HG02943 (cell line): ENCODE measurements around the gene SERF2.
"Not testable (repeated sequence)": the region's sequence is repeated elsewhere in the genome, so short reads cannot be mapped to it uniquely, and the experiment has no call there.

Source experiments
- ATAC-seq: cut with Tn5 transposase; IDR thresholded peaks from one replicate; pipeline ENCODE4 v1.9.1; 2021; ENCODE audit warnings: mild to moderate bottlenecking, low read depth, moderate library complexity; ENCODE audit not compliant: unreplicated experiment

The SERF2 gene

DNA sequence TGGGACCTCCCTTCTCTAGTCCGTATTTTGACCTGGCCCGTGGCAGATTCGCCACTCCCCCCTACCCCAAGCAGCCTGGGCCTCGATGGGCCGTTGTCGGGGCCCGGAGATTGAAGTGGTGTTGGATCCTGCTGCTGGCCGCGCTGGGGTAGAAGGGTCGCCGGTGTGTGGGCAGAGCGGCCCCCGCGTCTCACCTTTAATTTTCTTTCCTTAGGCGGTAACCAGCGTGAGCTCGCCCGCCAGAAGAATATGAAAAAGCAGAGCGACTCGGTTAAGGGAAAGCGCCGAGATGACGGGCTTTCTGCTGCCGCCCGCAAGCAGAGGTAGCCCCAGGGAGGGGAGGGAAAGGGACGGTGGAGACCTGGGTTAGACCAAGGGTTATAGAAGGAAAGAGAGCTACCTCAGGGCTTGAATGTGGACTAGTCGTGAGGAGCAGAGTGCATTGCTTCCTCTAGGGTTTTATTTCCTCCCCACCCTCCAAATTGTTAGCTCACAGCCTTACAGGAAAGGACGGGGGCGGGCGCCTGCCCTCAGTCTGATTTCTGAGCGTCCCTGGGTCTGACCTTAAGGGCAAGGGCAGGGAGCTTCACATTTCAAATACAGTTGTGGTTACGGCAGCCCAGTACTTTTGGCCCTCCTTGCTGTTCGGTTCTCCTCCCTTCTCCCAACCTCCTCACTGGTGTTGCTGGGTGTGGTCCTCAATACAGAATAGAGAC lies 799 bp downstream of the SERF2 start:
- ATAC-seq: no peak

DNA sequence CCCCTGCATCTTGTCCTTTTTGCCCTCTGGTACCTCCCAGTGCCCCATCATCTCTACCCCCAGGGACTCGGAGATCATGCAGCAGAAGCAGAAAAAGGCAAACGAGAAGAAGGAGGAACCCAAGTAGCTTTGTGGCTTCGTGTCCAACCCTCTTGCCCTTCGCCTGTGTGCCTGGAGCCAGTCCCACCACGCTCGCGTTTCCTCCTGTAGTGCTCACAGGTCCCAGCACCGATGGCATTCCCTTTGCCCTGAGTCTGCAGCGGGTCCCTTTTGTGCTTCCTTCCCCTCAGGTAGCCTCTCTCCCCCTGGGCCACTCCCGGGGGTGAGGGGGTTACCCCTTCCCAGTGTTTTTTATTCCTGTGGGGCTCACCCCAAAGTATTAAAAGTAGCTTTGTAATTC lies 1.5 kb downstream of the SERF2 start:
- ATAC-seq: no peak

DNA sequence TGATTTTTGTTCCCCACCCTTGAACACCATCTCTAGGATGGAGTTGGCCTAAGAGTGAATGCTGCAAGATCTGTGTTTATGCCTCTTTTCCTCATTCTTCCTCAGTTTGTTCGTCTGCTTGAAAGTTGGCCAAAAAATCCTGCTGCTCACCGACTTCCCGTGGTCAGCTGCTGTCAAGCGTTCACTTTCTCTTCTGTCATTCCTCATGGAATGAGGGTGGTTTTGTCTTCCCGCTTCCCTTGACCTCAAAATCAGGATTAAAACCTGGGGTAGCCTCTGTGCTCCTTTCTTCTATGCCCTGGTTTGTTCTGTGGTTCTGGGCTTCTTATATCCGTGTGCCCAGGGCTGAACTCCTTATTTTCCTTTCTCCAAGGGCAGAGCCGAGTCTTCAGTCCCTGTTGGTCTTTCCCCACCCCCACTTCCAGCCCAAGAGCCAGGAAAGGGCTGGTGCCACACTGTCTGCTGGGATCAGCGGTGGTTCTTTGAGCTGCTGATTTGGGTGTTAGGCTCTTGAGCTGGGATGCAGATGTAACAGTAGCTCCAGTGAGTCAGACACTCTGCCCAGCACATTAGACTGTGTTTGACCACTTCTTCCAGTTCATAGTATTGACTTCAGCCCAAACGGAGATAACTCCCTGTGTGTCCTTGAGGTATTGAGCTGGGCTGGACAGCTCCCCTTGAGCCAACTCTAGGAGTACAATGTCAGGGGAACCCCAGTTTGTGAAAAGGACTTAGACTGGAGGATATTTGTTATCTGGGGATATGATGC lies 2.3 kb downstream of the SERF2 start:
- ATAC-seq: no peak

DNA sequence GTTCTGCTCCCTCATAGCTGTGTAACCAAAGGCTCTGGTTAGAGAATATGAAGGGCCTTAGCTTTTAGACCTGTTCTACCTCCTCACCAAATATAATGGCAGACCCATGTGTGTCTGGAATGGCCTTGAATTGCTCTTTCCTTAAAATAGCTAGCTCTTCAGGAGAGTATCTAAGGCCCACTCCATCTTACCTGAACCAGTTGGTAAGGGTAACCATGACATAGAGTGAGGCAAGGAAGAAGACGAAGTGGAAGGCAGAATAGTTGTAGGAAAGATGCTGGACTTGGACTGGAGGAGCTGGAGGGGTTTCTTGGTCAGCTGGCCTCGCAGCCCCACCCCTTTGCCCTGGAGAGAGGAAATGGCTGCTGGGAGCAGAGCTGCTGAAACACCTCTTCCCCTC lies 3.1 kb downstream of the SERF2 start:
- no peak for ATAC-seq

DNA sequence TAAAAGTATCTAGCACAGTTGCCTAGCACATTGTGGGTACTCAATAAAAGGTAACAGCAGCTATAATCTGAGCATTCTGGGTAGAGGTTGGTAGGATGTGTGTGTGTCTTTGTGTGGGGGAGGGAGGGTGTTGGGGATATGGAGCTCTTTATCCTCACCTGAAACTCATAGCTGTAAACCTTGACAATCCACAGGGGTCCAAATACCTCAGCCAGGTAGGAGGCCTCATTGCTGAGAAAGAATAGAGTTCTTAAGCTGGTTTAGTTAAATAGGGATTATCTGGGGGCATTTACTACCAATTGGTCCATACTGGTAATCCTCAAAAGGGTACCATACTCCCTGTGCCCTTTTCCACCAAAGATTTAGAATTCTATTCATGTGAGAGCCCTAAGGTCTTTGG lies 3.9 kb downstream of the SERF2 start:
- ATAC-seq: no peak

DNA sequence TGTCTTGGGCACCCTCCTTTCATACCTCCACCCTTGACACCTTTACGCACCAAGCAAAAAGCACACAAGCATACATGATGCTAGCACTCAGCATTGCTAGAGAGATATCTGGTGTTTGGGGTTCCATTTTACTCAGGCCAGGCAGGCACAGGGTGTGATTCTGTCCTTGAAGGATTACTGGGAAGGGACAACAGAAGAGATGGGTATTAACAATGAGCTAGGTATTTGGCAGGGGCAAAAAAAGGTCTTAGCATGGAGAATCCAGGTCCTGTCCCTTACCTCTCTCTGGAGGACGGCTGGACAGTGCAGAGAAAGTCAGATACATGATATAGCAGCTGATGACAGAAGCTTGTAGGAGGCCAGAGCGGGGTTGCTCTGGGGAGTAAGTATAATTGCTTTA lies 4.4 kb downstream of the SERF2 start:
- no peak for ATAC-seq

DNA sequence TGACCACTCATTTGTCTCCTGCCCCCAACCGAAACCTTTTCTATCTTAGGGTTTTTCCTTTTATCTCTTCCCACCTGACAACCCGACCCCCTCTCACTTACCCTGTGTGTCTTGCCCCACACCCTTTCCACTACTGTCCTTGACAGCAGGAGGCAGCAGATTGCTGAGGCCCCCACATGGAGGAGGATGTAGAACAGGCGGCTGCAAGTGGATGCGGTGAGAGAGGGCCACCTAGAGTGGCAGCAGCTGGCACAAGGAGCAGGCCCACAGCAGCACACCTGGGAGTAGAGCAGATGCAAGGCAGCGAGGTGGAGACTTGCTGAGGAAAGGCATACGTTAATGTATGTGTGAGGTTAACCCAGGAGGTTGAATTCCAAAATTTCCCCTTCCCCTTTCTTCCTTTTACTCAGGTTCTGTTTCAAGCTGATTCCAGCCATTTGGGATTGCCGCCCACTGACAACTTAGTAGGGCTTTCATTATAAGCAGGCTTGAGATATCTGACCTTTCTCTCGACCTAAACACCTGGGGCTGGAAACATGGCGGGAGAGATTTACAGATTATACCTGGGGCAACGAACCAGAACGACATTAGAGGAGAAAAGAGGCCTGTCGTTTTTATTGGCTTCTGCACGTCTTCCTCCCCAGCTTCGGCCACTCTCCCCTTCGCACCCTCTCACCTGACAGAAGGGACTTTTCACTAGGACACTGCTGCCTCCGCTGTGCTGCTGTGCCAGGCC lies 7.3 kb downstream of the SERF2 start:
- no peak for ATAC-seq

DNA sequence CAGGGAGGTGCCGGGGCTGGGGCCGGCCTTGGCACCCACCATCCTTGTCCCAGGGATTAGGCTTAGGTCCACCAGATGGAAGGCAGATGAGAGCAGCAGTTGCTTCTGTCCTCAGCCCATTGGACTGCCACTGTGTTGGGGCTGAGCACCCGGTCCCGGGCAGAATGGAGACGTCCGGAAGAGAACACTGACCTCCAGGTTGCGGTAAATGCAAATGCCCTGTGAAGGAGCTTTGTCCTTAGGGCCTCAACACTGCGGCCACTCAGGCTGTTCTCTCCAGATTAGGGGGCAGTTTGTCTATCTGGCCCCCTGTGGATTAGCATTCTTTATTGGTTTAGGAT lies 7.8 kb downstream of the SERF2 start, which contains the start of gene SERINC4:
TSS of gene SERINC4 (minus strand) at position 276 of the 341 bp plus-strand sequence. CDS start at position 42, 234 bp downstream.
- no peak for ATAC-seq

DNA sequence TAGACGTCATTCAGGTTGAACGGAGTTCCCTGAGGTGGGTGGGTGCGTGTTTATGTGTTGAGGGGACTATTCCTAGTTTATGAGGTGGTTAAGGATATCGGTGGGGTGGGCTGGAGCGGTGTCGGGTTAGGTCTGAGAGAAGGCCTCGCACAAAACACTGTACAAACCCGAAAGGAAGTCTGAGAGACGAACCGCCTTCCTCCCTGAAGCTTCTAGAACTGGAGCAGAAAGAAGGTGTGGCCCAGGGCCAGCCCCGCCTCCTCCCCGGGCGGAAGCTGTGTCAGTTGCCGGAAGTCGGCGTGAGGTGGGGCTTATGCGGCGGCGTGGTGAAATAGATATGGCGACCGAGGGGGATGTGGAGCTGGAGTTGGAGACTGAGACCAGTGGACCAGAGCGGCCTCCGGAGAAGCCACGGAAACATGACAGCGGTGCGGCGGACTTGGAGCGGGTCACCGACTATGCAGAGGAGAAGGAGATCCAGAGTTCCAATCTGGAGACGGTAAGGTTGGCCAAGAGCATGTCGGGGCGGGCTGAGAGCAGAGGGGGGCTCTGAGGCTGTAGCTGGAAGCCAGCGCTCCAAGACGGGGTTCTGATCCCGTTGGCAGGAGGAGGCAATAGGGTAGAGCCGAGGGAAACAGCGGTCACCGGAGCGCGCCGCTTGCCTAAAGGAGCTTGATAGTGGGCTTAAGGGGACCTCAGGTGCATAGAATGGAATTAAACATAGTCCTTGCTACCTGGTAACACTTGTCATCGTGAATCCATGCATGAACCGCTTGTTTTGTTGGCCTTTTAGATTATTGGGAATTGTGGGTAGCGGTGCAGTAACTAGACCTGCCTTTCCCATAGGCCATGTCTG lies 8.4 kb downstream of the SERF2 start, which contains the start of gene HYPK:
TSS of gene HYPK (plus strand) at position 314 of the 856 bp plus-strand sequence. CDS start at position 338, 24 bp downstream.
- peak; percentile 79 for ATAC-seq

DNA sequence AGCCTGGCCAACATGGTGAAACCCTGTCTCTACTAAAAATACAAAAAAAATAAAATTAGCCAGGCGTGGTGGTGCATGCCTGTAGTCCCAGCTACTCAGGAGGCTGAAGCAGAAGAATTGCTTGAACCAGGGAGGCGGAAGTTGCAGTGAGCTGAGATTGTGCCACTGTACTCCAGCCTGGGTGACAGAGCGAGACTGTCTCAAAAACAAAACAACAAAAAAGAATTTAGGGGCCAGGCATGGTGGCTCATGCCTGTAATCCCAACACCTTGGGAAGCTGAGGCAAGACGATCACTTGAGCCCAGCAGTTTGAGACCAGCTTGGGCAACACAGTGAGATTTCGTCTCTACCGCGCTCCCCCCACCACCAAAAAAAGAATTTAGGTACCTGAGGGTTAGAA lies 10.6 kb downstream of the SERF2 start:
- not testable (repeated sequence) for ATAC-seq

DNA sequence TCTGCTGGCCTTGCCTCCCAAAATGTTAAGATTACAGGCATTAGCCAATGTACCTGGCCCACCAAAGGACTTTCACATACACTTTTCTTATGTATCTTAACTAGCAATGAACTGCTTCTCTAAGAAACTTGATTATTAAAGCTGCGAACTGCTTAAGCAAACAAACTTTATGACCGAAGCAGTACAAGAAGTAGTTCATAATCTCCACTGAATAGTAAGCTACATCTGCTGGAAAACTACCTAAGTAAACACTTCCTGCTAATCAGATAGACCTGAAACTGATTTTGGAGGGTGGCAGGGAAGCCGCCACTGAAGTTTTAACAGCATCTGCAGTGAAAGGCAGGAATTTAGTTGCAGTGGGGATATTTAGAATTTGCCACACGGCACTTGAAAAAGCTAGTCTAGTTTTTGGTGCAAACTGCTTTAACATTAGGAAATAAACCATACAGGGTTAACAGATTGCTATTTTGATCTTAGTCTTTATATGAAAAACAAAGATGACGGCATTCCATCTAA lies 16.4 kb downstream of the SERF2 start:
- ATAC-seq: no peak

DNA sequence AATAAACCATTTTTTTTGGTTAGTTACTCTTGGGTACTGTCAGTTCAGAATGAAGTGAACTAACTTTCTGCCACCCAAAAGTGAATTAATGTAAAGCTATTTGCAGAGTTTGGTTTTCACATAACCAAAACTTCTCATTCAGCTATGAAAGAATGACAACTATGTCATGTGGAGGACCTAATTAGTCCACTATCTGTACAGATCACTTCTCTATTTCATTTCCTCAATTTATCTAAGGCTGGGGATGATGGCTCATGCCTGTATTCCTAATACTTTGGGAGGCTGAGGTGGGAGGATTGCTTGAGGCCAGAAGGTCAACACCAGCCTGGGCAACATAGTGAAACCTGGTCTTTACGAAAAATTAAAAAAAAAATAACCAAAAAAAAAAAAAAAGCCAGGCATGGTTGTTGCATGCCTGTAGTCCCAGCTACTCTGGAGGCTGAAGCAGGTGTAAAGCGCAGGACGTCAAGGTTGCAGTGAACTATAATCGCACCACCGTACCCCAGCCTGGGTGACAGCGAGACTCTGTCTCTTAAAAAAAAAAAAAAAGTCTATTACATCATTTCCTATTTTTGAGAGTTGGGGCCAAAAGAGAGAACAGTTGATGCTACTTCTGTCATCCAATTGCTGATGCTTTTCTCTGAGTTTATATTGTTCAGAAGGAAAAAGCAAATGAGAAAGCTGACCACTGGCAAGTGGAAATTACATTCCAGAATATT lies 17.0 kb downstream of the SERF2 start:
- ATAC-seq: no peak

DNA sequence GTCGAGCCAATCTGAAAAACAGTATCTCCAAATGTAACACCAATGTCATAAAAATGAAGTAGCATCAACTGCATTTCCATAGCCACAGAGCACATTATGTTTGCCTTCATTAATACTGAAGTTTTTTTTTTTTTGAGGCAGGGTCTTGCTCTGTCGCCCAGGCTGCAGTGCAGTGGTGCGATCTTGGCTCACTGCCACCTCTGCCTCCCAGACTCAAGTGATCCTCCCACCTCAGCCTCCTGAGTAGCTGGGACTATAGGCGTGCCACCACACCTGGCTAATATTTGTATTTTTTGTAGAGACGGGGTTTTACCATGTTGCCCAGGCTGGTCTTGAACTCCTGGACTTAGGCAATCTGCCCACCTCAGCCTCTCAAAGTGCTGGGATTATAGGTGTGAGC lies 22.9 kb downstream of the SERF2 start:
- not testable (repeated sequence) for ATAC-seq

DNA sequence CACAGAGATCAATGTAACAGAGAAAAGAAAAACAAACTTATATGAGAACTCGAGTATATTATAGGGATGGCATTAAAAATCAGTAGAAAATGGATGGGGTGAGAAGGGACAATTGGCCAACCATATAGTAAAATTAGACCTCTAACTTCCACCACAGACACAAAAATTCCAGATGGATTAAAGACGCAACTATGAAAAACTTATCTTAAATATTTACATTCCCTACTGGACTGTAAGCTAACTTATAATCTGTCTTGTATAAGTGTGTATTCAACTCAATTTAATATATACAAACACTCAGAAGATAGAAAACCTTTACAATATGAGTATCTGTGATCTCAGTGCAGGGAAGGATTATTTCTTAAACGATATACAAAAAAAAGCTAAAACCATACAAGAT lies 29.4 kb downstream of the SERF2 start:
- no peak for ATAC-seq

DNA sequence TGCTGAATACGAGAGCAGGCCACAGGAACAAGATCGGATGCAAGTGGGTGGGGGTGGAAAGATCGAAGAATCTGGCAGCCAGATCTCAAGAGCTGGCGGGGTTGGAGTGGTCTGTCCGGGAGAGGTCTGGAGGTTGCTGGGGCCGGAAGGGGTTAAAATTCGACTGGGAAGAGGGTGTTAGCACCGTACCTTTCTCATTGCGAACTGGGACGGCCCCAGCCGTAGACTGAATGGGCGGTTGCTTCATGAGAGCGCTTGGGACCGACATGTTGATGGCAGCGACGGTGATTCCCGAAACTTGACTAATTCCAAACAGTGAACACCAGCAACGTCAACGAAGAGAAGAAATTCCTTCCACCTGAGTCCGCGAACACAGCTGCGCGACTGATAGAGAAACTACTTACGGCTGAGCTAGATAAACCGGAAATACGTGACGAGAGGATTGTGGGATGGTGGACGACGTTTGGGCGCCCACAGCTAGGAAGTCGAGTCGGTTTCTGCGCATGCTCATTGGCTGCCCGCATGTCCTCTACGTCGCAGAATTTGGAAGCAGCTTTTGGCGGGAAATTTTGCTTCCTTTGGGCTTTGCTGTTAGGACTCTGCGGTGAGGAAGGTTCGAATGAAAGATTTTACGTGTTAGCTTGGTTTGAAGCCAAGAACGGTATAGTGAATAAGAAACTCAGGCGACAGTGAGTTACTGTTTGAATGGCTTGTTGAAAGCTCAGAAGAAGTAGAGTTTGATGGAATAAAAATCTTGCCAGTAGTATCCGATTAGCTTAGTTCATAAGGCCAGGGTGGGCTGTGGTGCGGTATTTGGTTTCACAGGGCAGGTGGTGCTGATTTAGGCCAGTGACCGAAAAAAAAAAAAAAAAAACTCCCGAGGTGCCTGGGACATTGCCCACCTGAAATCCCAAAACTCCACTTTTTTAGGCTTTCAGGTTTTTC lies 32.5 kb downstream of the SERF2 start, which contains the start of gene MFAP1:
TSS of gene MFAP1 (minus strand) at position 389 of the 945 bp plus-strand sequence. CDS start at position 268, 121 bp downstream.
- ATAC-seq: peak; percentile 66

DNA sequence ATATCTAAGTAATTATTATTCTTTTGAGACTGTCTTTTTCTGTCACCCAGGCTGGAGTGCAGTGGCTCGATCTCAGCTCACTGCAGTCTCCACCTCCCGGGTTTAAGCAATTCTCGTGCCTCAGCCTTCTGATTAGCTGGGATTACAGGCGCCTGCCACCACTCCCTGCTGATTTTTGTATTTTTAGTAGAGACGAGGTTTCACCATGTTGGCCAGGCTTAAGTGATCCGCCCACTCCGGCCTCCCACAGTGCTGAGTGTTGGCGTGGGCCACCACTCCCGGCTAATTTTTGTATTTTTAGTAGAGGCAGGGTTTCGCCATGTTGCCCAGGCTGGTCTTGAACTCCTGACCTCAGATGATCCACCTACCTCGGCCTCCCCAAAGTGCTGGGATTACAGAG lies 33.2 kb downstream of the SERF2 start:
- ATAC-seq: not testable (repeated sequence)

DNA sequence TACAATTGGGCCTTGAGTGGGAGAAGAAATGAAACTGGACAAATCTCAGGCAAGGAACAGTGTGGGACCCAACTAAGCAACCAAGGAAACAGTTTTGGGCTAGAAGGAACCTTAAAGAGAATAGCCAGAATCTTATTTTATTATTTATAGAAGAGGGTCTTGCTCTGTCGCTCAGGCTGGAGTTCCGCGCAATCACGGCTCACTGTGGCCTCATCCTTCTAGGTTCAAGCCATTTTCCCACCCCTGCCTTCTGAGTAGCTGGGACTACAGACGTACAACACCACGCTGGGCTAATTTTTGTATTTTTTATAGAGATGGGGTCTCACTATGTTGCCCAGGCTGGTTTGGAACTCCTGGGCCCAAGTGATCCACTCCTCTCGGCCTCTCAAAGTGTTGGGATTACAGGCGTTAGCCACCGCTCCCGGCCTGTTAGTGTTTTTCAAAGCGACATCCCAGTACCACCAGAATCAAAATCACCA lies 33.9 kb downstream of the SERF2 start:
- ATAC-seq: no peak
